8988T (cell line): Measurements from ENCODE around the gene ALS2.
"Not testable (repeated sequence)": the region's sequence is repeated elsewhere in the genome, so short reads cannot be mapped to it uniquely, and the experiment has no call there.

Source experiments
- DNase-seq: peaks from one replicate; pipeline ENCODE4 v3.0.0; 2011

Gene ALS2

GRCh38 chr2:201671205-201671604 is 109.5 kb downstream of the ALS2 start:
- DNase-seq = not testable (repeated sequence)

GRCh38 chr2:201669865-201670264 is 110.9 kb downstream of the ALS2 start:
- no peak for DNase-seq

- no peak for DNase-seq
Observed at GRCh38 chr2:201668402-201668910, 112.3 kb downstream of the ALS2 start.

- no peak for DNase-seq
Observed at GRCh38 chr2:201664334-201664733, 116.4 kb downstream of the ALS2 start.

GRCh38 chr2:201661366-201661765 is 119.4 kb downstream of the ALS2 start:
- no peak for DNase-seq

- no peak for DNase-seq
Observed at GRCh38 chr2:201660293-201660895, 120.3 kb downstream of the ALS2 start.

- no peak for DNase-seq
Observed at GRCh38 chr2:201656740-201657139, 124.0 kb downstream of the ALS2 start.

GRCh38 chr2:201656102-201656501 is 124.6 kb downstream of the ALS2 start:
- DNase-seq = no peak

- no peak for DNase-seq
Observed at GRCh38 chr2:201654616-201655384, 125.9 kb downstream of the ALS2 start.

GRCh38 chr2:201653221-201653620 is 127.5 kb downstream of the ALS2 start:
- no peak for DNase-seq
